Kidney (tissue), 14 donors: Measurements from ENCODE around the gene DPM2. TPM values are rescaled to one million over a fixed set of nuclear protein-coding genes. Genes with fewer than 3 reads are reported as not detected.

Source experiments
- DNase-seq, 5 donors: peaks; one replicate each; pipeline ENCODE4 v3.0.0-alpha.2; 2013 to 2020
- FAIRE-seq: peaks from 2 replicates; lab custom pipeline; 2012; peaks lifted over from hg19 to GRCh38; lab: Jason Lieb, UNC
- H3K27ac ChIP-seq, 2 donors: one replicate each; pipeline ENCODE4 v1.7.0; 2013; ENCODE audit warnings: low read depth in 2 of 2, low read length in 2 of 2, inconsistent platforms in 1 of 2
- H3K27me3 ChIP-seq: one replicate; pipeline ENCODE4 v1.7.1; 2013; ENCODE audit warnings: low read length, inconsistent platforms; ENCODE audit not compliant: control insufficient read depth, insufficient read depth
- H3K36me3 ChIP-seq, 3 donors: one replicate each; pipeline versions ENCODE4 v1.7.0 to v1.7.1; 2013; ENCODE audit warnings: low read length in 3 of 3, control low read depth in 1 of 3, inconsistent platforms in 1 of 3; ENCODE audit not compliant: insufficient read depth in 3 of 3, control insufficient read depth in 2 of 3
- H3K4me1 ChIP-seq, 3 donors: one replicate each; pipeline versions ENCODE4 v1.7.0 to v1.7.1; 2013; ENCODE audit warnings: low read length in 3 of 3, inconsistent platforms in 1 of 3, low read depth in 1 of 3; ENCODE audit not compliant: control insufficient read depth in 2 of 3, insufficient read depth in 2 of 3
- H3K4me3 ChIP-seq, 3 donors: one replicate each; pipeline versions ENCODE4 v1.7.0 to v1.8.1; 2013; ENCODE audit warnings: low read length in 3 of 3, control low read depth in 1 of 3, inconsistent platforms in 1 of 3
- H3K9ac ChIP-seq, 3 donors: one replicate each; pipeline versions ENCODE4 v1.7.0 to v1.7.1; 2013; ENCODE audit warnings: low read length in 3 of 3, control low read depth in 1 of 3, inconsistent platforms in 1 of 3
- H3K9me3 ChIP-seq, 3 donors: one replicate each; pipeline versions ENCODE4 v1.7.0 to v1.7.1; 2013; ENCODE audit warnings: low read length in 3 of 3, control low read depth in 1 of 3, inconsistent platforms in 1 of 3; ENCODE audit not compliant: control insufficient read depth in 2 of 3, insufficient read depth in 1 of 3
- intact Hi-C: fragments of 100-400 bp; cut with DNase I; formaldehyde crosslinking; loops from one replicate; pipeline ENCODE4 v1.11.1; 2022
- polyA plus RNA-seq: library from polyadenylated mRNA; stranded (reverse); fragments of 350-450 nt; fragmentation: Illumina TruSeq; extraction: RNeasy Lipid Tissue Mini Kit (QIAGEN cat#74804); gene quantifications from one replicate; pipeline ENCODE4 v1.2.3, GENCODE V29; 2014; ENCODE audit warnings: low read depth, low replicate concordance; ENCODE audit not compliant: insufficient read depth
- total RNA-seq: library from RNA; stranded (reverse); fragmentation: NEBNext Ultra II Directional; extraction: Animal tissue kit (Norgen Biotek cat#: 25700); gene quantifications from one replicate; pipeline ENCODE4 v1.2.1, GENCODE V29; 2021
- TF ChIP-seq, protein P1 (sequence below): IDR thresholded peaks from 3 replicates; pipeline ENCODE4 v1.5.1; 2012; ENCODE audit warnings: mild to moderate bottlenecking, moderate library complexity, borderline replicate concordance; ENCODE audit not compliant: insufficient read depth; ENCODE audit errors: extremely low read depth
- donor health status: control.
- donor health status: control.
- donor health status: control.
- donor health status: control.
- donor health status: control.
- donor health status: DM: yes; HTN: yes; CAD: no.
- donor health status: Normal renal cell carcinoma (clear cell type).

Gene DPM2
- total and polyA plus RNA-seq, 2 donors from 2014 or later: 42.8 to 70.0 TPM

DNA sequence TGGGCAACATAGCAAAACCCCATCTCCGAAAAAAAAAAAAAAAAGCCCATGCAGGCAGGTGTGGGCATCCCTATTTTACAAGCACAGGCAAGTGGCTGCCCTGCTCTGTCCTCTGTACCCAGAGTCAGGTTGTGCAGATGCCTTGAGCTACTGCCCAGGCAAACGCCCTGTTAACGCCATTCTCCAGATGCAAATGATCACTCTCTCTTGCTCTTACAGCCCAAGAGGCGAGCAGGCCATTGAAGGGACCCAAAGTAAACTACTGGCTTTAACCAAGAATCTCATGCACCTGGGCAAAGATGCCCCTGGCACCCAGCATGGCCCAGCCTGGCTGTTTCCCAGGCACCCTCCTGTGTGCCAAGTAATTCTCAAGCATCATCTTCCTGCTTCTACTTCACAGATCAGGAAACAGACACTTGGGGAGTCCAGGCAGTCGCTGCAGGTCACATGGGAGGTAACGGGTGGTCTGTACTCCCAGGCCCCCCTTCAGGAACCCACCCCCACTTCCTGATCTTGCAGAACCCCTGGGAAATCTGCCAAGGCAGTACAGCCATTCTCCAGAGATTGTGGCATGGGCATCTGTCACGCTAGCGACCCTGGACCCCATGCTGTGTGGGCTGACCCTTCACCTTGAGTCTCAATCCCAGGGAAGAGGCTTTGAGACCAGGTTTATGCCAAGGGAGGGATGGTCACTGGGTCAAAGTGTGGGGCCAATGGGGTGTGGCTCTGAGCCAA is 28.9 kb upstream of the DPM2 start:
- intact Hi-C loops: no loop called here
- TF ChIP-seq, protein P1, sequence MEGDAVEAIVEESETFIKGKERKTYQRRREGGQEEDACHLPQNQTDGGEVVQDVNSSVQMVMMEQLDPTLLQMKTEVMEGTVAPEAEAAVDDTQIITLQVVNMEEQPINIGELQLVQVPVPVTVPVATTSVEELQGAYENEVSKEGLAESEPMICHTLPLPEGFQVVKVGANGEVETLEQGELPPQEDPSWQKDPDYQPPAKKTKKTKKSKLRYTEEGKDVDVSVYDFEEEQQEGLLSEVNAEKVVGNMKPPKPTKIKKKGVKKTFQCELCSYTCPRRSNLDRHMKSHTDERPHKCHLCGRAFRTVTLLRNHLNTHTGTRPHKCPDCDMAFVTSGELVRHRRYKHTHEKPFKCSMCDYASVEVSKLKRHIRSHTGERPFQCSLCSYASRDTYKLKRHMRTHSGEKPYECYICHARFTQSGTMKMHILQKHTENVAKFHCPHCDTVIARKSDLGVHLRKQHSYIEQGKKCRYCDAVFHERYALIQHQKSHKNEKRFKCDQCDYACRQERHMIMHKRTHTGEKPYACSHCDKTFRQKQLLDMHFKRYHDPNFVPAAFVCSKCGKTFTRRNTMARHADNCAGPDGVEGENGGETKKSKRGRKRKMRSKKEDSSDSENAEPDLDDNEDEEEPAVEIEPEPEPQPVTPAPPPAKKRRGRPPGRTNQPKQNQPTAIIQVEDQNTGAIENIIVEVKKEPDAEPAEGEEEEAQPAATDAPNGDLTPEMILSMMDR: no peak
- peaks cover 0 to 77% (median 68%) of the 10 kb centered on the region in 3 donors for H3K4me1 ChIP-seq
- no peaks in the 10 kb centered on the region for H3K9me3 ChIP-seq
- DNase-seq: no peak
- no peaks in the 10 kb centered on the region for H3K27me3 ChIP-seq
- peak overlapping the region in 1 of 3 donors; percentile 12 for H3K9ac ChIP-seq
- no peak overlapping the region for H3K4me3 ChIP-seq
- peak overlapping the region in 1 of 2 donors; percentile 92 for H3K27ac ChIP-seq
- no peak for FAIRE-seq
- no peaks in the 10 kb centered on the region for H3K36me3 ChIP-seq

DNA sequence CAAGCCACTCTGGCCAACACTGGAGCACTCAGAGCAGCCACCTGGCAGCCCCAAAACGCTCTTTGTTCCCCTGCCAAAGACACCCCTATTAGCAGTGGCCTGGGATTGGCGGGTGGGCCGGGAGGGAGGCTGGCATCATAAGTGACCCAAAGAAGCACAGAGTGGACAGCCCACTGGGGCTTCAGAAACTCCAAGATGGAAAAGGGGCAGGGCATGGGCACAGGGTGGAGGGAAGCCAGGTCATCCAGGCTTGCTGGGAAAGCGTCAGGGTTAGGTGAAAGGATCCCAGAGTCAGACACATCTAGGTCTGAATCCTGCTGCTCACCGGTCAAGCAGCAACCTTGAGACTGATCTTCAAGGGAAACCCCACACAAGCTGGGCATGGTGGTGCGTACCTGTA is 28.3 kb upstream of the DPM2 start:
- DNase-seq: no peak
- intact Hi-C loops: no loop called here
- TF ChIP-seq, protein P1: no peak
- H3K9me3 ChIP-seq: no peaks in the 10 kb centered on the region
- peak overlapping the region; percentile 90 to 92 for H3K27ac ChIP-seq
- H3K36me3 ChIP-seq: no peaks in the 10 kb centered on the region
- no peak for FAIRE-seq
- peak overlapping the region in 2 of 3 donors; percentile 33 to 53 for H3K9ac ChIP-seq
- no peak overlapping the region for H3K4me3 ChIP-seq
- H3K27me3 ChIP-seq: no peaks in the 10 kb centered on the region
- H3K4me1 ChIP-seq: peaks cover 0 to 73% (median 63%) of the 10 kb centered on the region in 3 donors

DNA sequence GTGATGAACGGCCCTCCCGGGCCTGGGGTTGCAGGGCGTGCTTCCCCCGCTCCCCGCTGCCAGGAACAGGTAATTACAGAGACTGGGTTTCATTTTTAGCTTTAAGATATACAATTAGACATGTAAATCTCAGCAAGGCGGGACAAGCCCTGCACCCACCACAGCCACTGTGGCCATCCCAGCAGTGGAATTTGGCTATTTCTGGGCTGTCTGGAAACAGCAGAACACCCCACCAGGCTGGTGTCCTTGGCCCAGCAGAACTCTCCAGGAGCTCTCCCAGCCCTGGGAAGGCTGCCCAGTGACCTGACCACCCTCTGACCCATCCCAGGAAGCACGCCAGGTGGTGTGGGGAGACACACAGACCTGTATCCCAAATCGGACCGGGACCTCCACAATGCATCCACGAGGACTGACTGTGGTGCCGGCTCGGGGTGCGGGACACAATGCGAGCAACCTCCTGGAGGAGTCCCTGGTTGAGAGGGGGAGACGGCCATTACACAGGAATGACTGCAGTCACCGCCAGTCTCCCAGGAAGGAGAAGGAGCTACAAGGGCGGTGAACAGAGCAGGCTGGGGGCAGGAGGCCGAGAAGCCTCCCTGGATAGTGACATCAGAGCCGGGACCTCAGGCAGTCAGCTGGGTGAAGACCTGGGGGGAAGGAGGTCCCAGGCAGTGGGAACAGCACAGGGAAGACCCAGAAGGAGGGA is 25.9 kb upstream of the DPM2 start:
- no peak overlapping the region for H3K9ac ChIP-seq
- intact Hi-C loops: no loop called here
- peak in 1 of 5 donors; percentile 66 for DNase-seq
- H3K27ac ChIP-seq: peak overlapping the region; percentile 66 to 71
- no peaks in the 10 kb centered on the region for H3K9me3 ChIP-seq
- no peak for FAIRE-seq
- H3K27me3 ChIP-seq: no peaks in the 10 kb centered on the region
- no peaks in the 10 kb centered on the region for H3K36me3 ChIP-seq
- H3K4me3 ChIP-seq: no peak overlapping the region
- TF ChIP-seq, protein P1: no peak
- H3K4me1 ChIP-seq: peaks cover 0 to 61% (median 54%) of the 10 kb centered on the region in 3 donors
